GM12878 (cell line): ENCODE results near the gene KRTAP5-3. TPM values are rescaled to one million over a fixed set of nuclear protein-coding genes. Genes with fewer than 3 reads are reported as not detected.

Experiments used
- ATAC-seq: fragments of 200-7000 bp; cut with Tn5 transposase; 3 replicates; pipeline ENCODE4 v1.9.1; 2020; ENCODE audit warnings: mild to moderate bottlenecking, moderate library complexity
- BruUV-seq: library from RNA; stranded (reverse); fragments of 400-500 nt; replicated peaks from 2 replicates; lab custom pipeline; 2021; lab: Mats Ljungman, UMichigan
- CTCF ChIA-PET: fragments of 300-600 bp; sonication (Branson Sonifier 250); formaldehyde crosslinking; extraction: SDS; loops from one replicate; lab custom pipeline; 2021; ENCODE audit warnings: inconsistent platforms; lab: Yijun Ruan, JAX
- POLR2A ChIA-PET: fragments of 350-600 bp; formaldehyde crosslinking; extraction: SDS; loops from one replicate; lab custom pipeline; 2021; ENCODE audit warnings: inconsistent platforms; lab: Charles Lee
- RAD21 ChIA-PET: fragments of 300-600 bp; sonication (Branson Sonifier 250); formaldehyde crosslinking; loops from one replicate; lab custom pipeline; 2023; ENCODE audit warnings: antibody characterized with exemption; ENCODE audit not compliant: unreplicated experiment; lab: Charles Lee
- SMC1A ChIA-PET: fragments of 300-600 bp; sonication (Branson Sonifier 250); formaldehyde crosslinking; loops from one replicate; lab custom pipeline; 2023; ENCODE audit not compliant: unreplicated experiment, uncharacterized antibody; lab: Charles Lee
- DNase-seq: peaks from one replicate; pipeline ENCODE4 v3.0.0-alpha.2; 2011; ENCODE audit warnings: low read depth, low spot score
- FAIRE-seq: peaks from 3 replicates; lab custom pipeline; 2011; peaks lifted over from hg19 to GRCh38; lab: Jason Lieb, UNC
- H2AFZ ChIP-seq: 2 replicates; pipeline ENCODE4 v1.6.0; 2011; ENCODE audit warnings: low read depth, low read length, control low read depth; ENCODE audit not compliant: control insufficient read depth
- H3K27ac ChIP-seq: 2 replicates; pipeline ENCODE4 v1.5.1; 2011; ENCODE audit warnings: control low read depth; ENCODE audit not compliant: control insufficient read depth, insufficient read depth
- H3K27me3 ChIP-seq, 2 experiments: replicated peaks in 1 of 2; 2 replicates each; pipeline versions ENCODE4 v1.6.0 to v1.6.1; 2011; ENCODE audit warnings: low read length in 1 of 2; ENCODE audit not compliant: control insufficient read depth in 2 of 2, insufficient read depth in 2 of 2
- H3K36me3 ChIP-seq, 2 experiments: 2 replicates each; pipeline ENCODE4 v1.5.1; 2011; ENCODE audit warnings: low read length in 1 of 2; ENCODE audit not compliant: control insufficient read depth in 2 of 2, insufficient read depth in 2 of 2
- H3K4me1 ChIP-seq: 2 replicates; pipeline ENCODE4 v1.6.1; 2011; ENCODE audit warnings: mild to moderate bottlenecking, low read length, moderate library complexity, mixed read lengths; ENCODE audit not compliant: control insufficient read depth, insufficient read depth
- H3K4me2 ChIP-seq: 2 replicates; pipeline ENCODE4 v1.6.0; 2011; ENCODE audit warnings: control low read depth; ENCODE audit not compliant: control insufficient read depth, insufficient read depth
- H3K4me3 ChIP-seq: fragments of 200-600 bp; sonication (generic); 2 replicates; pipeline ENCODE4 v1.5.1; 2016
- H3K79me2 ChIP-seq: 2 replicates; pipeline ENCODE4 v1.6.0; 2011; ENCODE audit warnings: low read length; ENCODE audit not compliant: control insufficient read depth, insufficient read depth
- H3K9ac ChIP-seq: 2 replicates; pipeline ENCODE4 v1.8.0; 2011; ENCODE audit warnings: low read length, control low read depth, mixed read lengths; ENCODE audit not compliant: control insufficient read depth, insufficient read depth
- H3K9me3 ChIP-seq: replicated peaks from 3 replicates; pipeline ENCODE4 v1.5.1; 2011; ENCODE audit warnings: mild to moderate bottlenecking, low read length; ENCODE audit not compliant: control insufficient read depth, insufficient read depth
- H4K20me1 ChIP-seq: 2 replicates; pipeline ENCODE4 v1.6.0; 2011; ENCODE audit not compliant: control insufficient read depth, insufficient read depth
- STAT1 ChIP-seq: fragments of 450-650 bp; conservative IDR thresholded peaks from 2 replicates; pipeline ENCODE4 v1.6.1; 2014; ENCODE audit warnings: antibody characterized with exemption, mild to moderate bottlenecking
- WGBS: methylation state at CpG from one replicate; pipeline ENCODE4 v1.1.6; 2016; ENCODE audit warnings: low lambda C conversion rate; ENCODE audit not compliant: insufficient replicate concordance, insufficient coverage; ENCODE audit errors: missing lambda C conversion rate; 5-methylcytosine and 5-hydroxymethylcytosine counted together
- in situ Hi-C: fragments of 300-500 bp; cut with MboI; formaldehyde crosslinking; loops from 9 replicates; pipeline ENCODE4 v1.14.3; 2018; ENCODE audit warnings: mixed read lengths
- intact Hi-C: fragments of 100-400 bp; cut with micrococcal nuclease; formaldehyde crosslinking; loops from one replicate; pipeline ENCODE4 v1.14.2; 2022; ENCODE audit not compliant: unreplicated experiment
- polyA plus RNA-seq, 11 experiments: library from polyadenylated mRNA; depleted of rRNA in 4 of 11; unstranded in 6 of 11; stranded (reverse) in 5 of 11; fragments of >200 nt; fragmentation: Nextera tagmentation in 4 of 11; fragmentation: Illumina TruSeq in 1 of 11; extraction: Ambion mirVana in 4 of 11; extraction: Trizol in 1 of 11; gene quantifications; 1 replicate in 1 of 11; 2 replicates in 10 of 11; pipeline versions ENCODE4 v1.2.1 to v1.2.3, GENCODE V29; 2011 to 2016; ENCODE audit warnings: inconsistent platforms in 2 of 11, missing spikeins in 2 of 11, low read depth in 1 of 11
- total RNA-seq, 4 experiments: library from RNA; depleted of rRNA in 3 of 4; stranded (reverse); fragments of >200 nt in 3 of 4; fragmentation: Illumina TruSeq in 1 of 4; extraction: Trizol in 1 of 4; gene quantifications; 2 replicates each; pipeline versions ENCODE4 v1.2.1 to v1.2.3, GENCODE V29; 2013 to 2021
- TF ChIP-seq, protein P1 (sequence below): IDR thresholded peaks from 2 replicates; pipeline ENCODE4 v1.6.1; 2011; ENCODE audit warnings: low read depth, mild to moderate bottlenecking, low read length, moderate library complexity, borderline replicate concordance; ENCODE audit errors: extremely low read depth
- TF ChIP-seq, protein P2 (sequence below): fragments of 450-650 bp; IDR thresholded peaks from 2 replicates; pipeline ENCODE4 v1.6.1; 2014; ENCODE audit warnings: mild to moderate bottlenecking

The KRTAP5-3 gene
- total and polyA plus RNA-seq, 10 of the 15 experiments (the other 5 are each of a cell fraction or from before 2014, with no cell fraction given): not detected

DNA sequence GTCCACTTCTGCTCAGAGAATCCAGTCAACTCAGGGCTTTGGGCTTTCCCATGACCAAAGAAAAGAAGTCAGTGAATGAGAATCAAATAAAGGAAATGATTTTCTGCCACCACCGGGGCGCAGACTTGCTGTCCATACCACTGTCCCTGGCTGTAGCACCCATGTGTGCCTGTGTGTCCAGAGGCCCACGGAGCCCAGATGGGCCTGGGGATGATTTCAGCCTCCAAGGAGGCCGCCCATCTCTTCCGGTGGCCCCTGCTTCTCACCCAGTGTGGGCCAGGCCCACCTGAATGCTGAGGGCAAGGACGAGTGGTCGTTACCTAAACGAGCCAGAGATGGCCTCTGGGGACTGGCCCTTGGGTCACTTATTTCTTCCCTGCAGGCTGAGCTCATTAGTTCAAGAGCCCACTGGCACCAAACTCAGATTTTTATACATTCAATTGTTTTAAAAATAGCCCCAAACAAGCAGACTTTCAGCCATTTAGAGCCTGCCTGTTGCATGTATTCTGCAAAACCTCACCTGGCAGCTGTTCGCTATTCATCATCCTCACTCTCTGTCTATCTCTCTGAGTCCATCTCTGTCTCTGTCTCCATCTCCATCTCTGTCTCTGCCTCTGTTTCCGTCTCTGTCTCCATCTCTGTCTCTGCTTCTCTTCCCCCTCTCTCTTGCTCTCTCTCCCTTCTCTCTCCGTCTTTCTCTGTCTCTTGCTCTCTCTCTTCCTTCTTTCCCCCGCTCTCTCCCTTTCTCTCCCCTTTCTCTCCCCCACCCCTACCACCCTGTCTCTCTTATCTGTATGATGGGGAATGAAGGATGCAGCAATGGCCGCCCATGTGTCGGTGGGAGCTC lies 45.5 kb upstream of the KRTAP5-3 start:
- ATAC-seq (no peak), FAIRE-seq (no peak), DNase-seq (no peak)
- Histone ChIP-seq H3K36me3 (no peaks in the 10 kb centered on the region), H3K79me2 (no peaks in the 10 kb centered on the region), H2AFZ (no peak overlapping the region), H3K27ac (no peak overlapping the region), H3K9ac (no peak overlapping the region), H4K20me1 (no peaks in the 10 kb centered on the region), H3K4me1 (no peaks in the 10 kb centered on the region), H3K27me3 (peaks cover 0 to 3% of the 10 kb centered on the region in 2 experiments; a peak in 2 of 4 replicates), H3K9me3 (no peaks in the 10 kb centered on the region), H3K4me2 (no peak overlapping the region), H3K4me3 (no peak overlapping the region)
- CTCF ChIA-PET: interaction anchor here (1.2 to 3.7 kb wide), 16 partner anchors 10 to 498 kb away, joined by 3 to 56 read pairs (median 6); partner anchors contain the start of gene SYT8
- SMC1A ChIA-PET: interaction anchor here (1.2 to 1.4 kb wide), 4 partner anchors 37 to 498 kb away, joined by 3 to 12 read pairs (median 7); no protein-coding TSS in a partner anchor
- 41% methylated on average over 14 of the region's 14 CpGs for WGBS
- RAD21 ChIA-PET: interaction anchor here (1.2 to 2.6 kb wide), 10 partner anchors 22 to 498 kb away, joined by 3 to 23 read pairs (median 5); no protein-coding TSS in a partner anchor
- no TSS peak for BruUV-seq
- intact Hi-C loops: loop anchor here (5.0 kb wide), 2 partner anchors 39 to 179 kb away; partner anchors contain the start of gene SYT8
- TF ChIP-seq, protein P1, sequence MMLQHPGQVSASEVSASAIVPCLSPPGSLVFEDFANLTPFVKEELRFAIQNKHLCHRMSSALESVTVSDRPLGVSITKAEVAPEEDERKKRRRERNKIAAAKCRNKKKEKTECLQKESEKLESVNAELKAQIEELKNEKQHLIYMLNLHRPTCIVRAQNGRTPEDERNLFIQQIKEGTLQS: no peak
- TF ChIP-seq, protein P2, sequence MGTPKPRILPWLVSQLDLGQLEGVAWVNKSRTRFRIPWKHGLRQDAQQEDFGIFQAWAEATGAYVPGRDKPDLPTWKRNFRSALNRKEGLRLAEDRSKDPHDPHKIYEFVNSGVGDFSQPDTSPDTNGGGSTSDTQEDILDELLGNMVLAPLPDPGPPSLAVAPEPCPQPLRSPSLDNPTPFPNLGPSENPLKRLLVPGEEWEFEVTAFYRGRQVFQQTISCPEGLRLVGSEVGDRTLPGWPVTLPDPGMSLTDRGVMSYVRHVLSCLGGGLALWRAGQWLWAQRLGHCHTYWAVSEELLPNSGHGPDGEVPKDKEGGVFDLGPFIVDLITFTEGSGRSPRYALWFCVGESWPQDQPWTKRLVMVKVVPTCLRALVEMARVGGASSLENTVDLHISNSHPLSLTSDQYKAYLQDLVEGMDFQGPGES: no peak
- no peak for TF ChIP-seq STAT1
- POLR2A ChIA-PET: no interaction called here
- in situ Hi-C loops: no loop called here
